GM23338 (cell line): ENCODE data around the gene WDR93. TPM values are rescaled to one million over a fixed set of nuclear protein-coding genes. Genes with fewer than 3 reads are reported as not detected.

ENCODE experiments used
- ATAC-seq: fragments of 200-7000 bp; cut with Tn5 transposase; 3 replicates; pipeline ENCODE4 v1.9.1; 2020
- DNase-seq: peaks from one replicate; pipeline ENCODE4 v3.0.0-alpha.2; 2015; ENCODE audit warnings: low spot score
- H2AFZ ChIP-seq: fragments of 200-600 bp; sonication (generic); 2 replicates; pipeline ENCODE4 v1.8.0; 2016; ENCODE audit warnings: antibody characterized with exemption, mild to moderate bottlenecking, moderate library complexity
- H3F3A ChIP-seq: fragments of 200-600 bp; sonication (generic); replicated peaks from 2 replicates; pipeline ENCODE4 v1.8.0; 2017; ENCODE audit warnings: antibody characterized with exemption, mixed run types, low read depth
- H3K27ac ChIP-seq: fragments of 200-600 bp; sonication (generic); 2 replicates; pipeline ENCODE4 v1.6.1; 2016; ENCODE audit warnings: low read depth
- H3K27me3 ChIP-seq: fragments of 200-600 bp; sonication (generic); 2 replicates; pipeline ENCODE4 v1.8.0; 2016; ENCODE audit warnings: mild to moderate bottlenecking, mixed run types, moderate library complexity; ENCODE audit not compliant: insufficient read depth
- H3K36me3 ChIP-seq: fragments of 200-600 bp; sonication (generic); 2 replicates; pipeline ENCODE4 v1.8.0; 2016; ENCODE audit warnings: mild to moderate bottlenecking; ENCODE audit not compliant: insufficient read depth
- H3K4me1 ChIP-seq: fragments of 200-600 bp; sonication (generic); 2 replicates; pipeline ENCODE4 v1.8.0; 2016; ENCODE audit warnings: mild to moderate bottlenecking, moderate library complexity; ENCODE audit not compliant: insufficient read depth
- H3K4me2 ChIP-seq: fragments of 200-600 bp; sonication (generic); 2 replicates; pipeline ENCODE4 v1.7.1; 2017; ENCODE audit warnings: mixed run types
- H3K4me3 ChIP-seq: fragments of 200-600 bp; sonication (generic); 2 replicates; pipeline ENCODE4 v1.6.1; 2016; ENCODE audit warnings: mixed run types
- H3K79me2 ChIP-seq: fragments of 200-600 bp; sonication (generic); replicated peaks from 2 replicates; pipeline ENCODE4 v1.8.0; 2017; ENCODE audit warnings: mild to moderate bottlenecking; ENCODE audit not compliant: insufficient read depth
- H3K9me2 ChIP-seq: fragments of 200-600 bp; sonication (generic); 2 replicates; pipeline ENCODE4 v1.8.0; 2017; ENCODE audit not compliant: insufficient read depth
- H4K20me1 ChIP-seq: fragments of 200-600 bp; sonication (generic); replicated peaks from 2 replicates; pipeline ENCODE4 v1.8.0; 2017; ENCODE audit warnings: mild to moderate bottlenecking; ENCODE audit not compliant: insufficient read depth
- H3K27ac Mint-ChIP-seq: 2 replicates; pipeline ENCODE4 v1.8.0; 2020; ENCODE audit warnings: inconsistent platforms, mild to moderate bottlenecking, moderate library complexity, mixed read lengths
- H3K27me3 Mint-ChIP-seq: 3 replicates; pipeline ENCODE4 v1.8.0; 2022; ENCODE audit warnings: low read depth, mild to moderate bottlenecking, moderate library complexity, mixed read lengths, inconsistent platforms; ENCODE audit not compliant: insufficient read depth, poor library complexity
- H3K36me3 Mint-ChIP-seq: 3 replicates; pipeline ENCODE4 v1.8.0; 2021; ENCODE audit warnings: low read depth, mild to moderate bottlenecking, inconsistent platforms, moderate library complexity, mixed read lengths
- H3K4me1 Mint-ChIP-seq: 3 replicates; pipeline ENCODE4 v1.8.0; 2020; ENCODE audit warnings: mild to moderate bottlenecking, inconsistent platforms, mixed read lengths
- H3K4me3 Mint-ChIP-seq: 3 replicates; pipeline ENCODE4 v1.8.0; 2021; ENCODE audit warnings: moderate library complexity, mild to moderate bottlenecking, inconsistent platforms, mixed read lengths
- H3K9me3 Mint-ChIP-seq: 3 replicates; pipeline ENCODE4 v1.8.0; 2020; ENCODE audit warnings: moderate library complexity, mild to moderate bottlenecking, inconsistent platforms, mixed read lengths
- CREB1 ChIP-seq: fragments of 250-450 bp; sonication (Bioruptor Pico); IDR thresholded peaks from 2 replicates; pipeline ENCODE4 v1.5.0; 2020; ENCODE audit warnings: low read depth, mild to moderate bottlenecking, moderate library complexity
- ETS1 ChIP-seq: IDR thresholded peaks from 2 replicates; pipeline ENCODE4 v1.6.1; 2016; ENCODE audit warnings: antibody characterized with exemption
- JUNB ChIP-seq: IDR thresholded peaks from one replicate; pipeline ENCODE4 v1.6.1; 2016; ENCODE audit warnings: antibody characterized with exemption; ENCODE audit not compliant: unreplicated experiment
- POLR2AphosphoS5 ChIP-seq: IDR thresholded peaks from 2 replicates; pipeline ENCODE4 v1.6.1; 2016; ENCODE audit warnings: antibody characterized with exemption, low read depth
- ZNF114 ChIP-seq: fragments of 250-450 bp; sonication (Bioruptor Pico); IDR thresholded peaks from 2 replicates; pipeline ENCODE4 v1.5.0; 2020; ENCODE audit warnings: mild to moderate bottlenecking, moderate library complexity
- ZNF331 ChIP-seq: fragments of 250-450 bp; sonication (Bioruptor Pico); IDR thresholded peaks from 2 replicates; pipeline ENCODE4 v1.5.0; 2020; ENCODE audit warnings: low read depth, mild to moderate bottlenecking, moderate library complexity
- ZNF462 ChIP-seq: fragments of 250-450 bp; sonication (Bioruptor Pico); IDR thresholded peaks from 2 replicates; pipeline ENCODE4 v1.5.0; 2020; ENCODE audit warnings: mild to moderate bottlenecking, moderate library complexity
- polyA plus RNA-seq: library from polyadenylated mRNA; unstranded; fragments of >200 nt; fragmentation: Nextera tagmentation; extraction: Ambion mirVana; gene quantifications from 2 replicates; pipeline ENCODE4 v1.2.1, GENCODE V29; 2016
- total RNA-seq: library from RNA; depleted of rRNA; stranded (reverse); fragments of >200 nt; shearing (Covaris generic); gene quantifications from 2 replicates; pipeline ENCODE4 v1.2.3, GENCODE V29; 2014
- TF ChIP-seq, protein P1 (sequence below), 2 experiments: fragments of 200-600 bp in 1 of 2; sonication (generic) in 1 of 2; conservative IDR thresholded peaks; 2 replicates each; pipeline versions ENCODE4 v1.5.1 to v1.6.1; 2016 to 2017; ENCODE audit warnings: antibody characterized with exemption in 2 of 2, low read depth in 2 of 2, mild to moderate bottlenecking in 2 of 2, moderate library complexity in 1 of 2
- TF ChIP-seq, protein P2 (sequence below): IDR thresholded peaks from one replicate; pipeline ENCODE4 v1.6.1; 2018; ENCODE audit warnings: antibody characterized with exemption; ENCODE audit not compliant: unreplicated experiment

The WDR93 gene
- total and polyA plus RNA-seq, 2 experiments from 2014 or later, result 0.14 TPM; not detected in 1

DNA sequence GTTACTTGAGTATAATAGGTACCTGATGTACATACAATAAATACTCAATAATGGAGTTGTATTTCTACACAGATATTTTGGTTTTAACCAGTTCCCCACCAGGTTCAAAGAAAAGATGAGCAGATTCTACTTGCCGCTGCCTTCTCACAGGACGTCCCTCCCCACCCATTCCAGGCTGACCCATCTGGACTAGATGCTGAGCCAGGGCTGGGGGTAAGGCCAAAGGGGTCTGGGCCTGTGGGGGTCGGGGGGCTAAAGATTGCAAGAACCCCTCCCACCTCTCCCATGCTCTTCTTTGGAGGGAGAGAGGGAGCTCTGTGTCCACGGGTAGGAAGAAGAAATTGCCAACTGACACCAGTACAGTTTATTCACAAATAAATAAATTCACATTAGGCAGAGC, 58.9 kb downstream of the WDR93 start:
- Histone ChIP-seq H3K4me3 (peak overlapping the region; percentile 69), H3K79me2 (no peaks in the 10 kb centered on the region), H3K4me1 (peaks cover 31% of the 10 kb centered on the region), H3K27me3 (peaks cover 81% of the 10 kb centered on the region), H3K36me3 (no peaks in the 10 kb centered on the region; the same call in 1 of the 2 replicates), H2AFZ (no peak overlapping the region), H3K9me2 (no peaks in the 10 kb centered on the region), H4K20me1 (peaks cover 10% of the 10 kb centered on the region; the same call in 1 of the 2 replicates), H3F3A (peaks cover 12% of the 10 kb centered on the region; the same call in 1 of the 2 replicates), H3K4me2 (peak overlapping the region; percentile 91; the same call in 1 of the 2 replicates), H3K27ac (no peak overlapping the region)
- DNase-seq, result no peak
- Mint-ChIP-seq H3K9me3 (no peaks in the 10 kb centered on the region), H3K4me1 (peaks cover 21% of the 10 kb centered on the region), H3K27ac (no peak overlapping the region), H3K4me3 (peak overlapping the region; percentile 56), H3K27me3 (peaks cover 17% of the 10 kb centered on the region), H3K36me3 (no peaks in the 10 kb centered on the region)
- ATAC-seq, result no peak
- TF ChIP-seq ZNF331 (CRISPR knock-in tag) (no peak), ZNF114 (CRISPR knock-in tag) (no peak), ETS1 (no peak), POLR2AphosphoS5 (no peak), ZNF462 (CRISPR knock-in tag) (no peak), JUNB (no peak), CREB1 (no peak)
- TF ChIP-seq, protein P1, sequence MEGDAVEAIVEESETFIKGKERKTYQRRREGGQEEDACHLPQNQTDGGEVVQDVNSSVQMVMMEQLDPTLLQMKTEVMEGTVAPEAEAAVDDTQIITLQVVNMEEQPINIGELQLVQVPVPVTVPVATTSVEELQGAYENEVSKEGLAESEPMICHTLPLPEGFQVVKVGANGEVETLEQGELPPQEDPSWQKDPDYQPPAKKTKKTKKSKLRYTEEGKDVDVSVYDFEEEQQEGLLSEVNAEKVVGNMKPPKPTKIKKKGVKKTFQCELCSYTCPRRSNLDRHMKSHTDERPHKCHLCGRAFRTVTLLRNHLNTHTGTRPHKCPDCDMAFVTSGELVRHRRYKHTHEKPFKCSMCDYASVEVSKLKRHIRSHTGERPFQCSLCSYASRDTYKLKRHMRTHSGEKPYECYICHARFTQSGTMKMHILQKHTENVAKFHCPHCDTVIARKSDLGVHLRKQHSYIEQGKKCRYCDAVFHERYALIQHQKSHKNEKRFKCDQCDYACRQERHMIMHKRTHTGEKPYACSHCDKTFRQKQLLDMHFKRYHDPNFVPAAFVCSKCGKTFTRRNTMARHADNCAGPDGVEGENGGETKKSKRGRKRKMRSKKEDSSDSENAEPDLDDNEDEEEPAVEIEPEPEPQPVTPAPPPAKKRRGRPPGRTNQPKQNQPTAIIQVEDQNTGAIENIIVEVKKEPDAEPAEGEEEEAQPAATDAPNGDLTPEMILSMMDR (conservative IDR thresholded peaks at IDR 0.05; ENCODE audit: low read depth in 2 of 2), result no peak
- TF ChIP-seq, protein P2, sequence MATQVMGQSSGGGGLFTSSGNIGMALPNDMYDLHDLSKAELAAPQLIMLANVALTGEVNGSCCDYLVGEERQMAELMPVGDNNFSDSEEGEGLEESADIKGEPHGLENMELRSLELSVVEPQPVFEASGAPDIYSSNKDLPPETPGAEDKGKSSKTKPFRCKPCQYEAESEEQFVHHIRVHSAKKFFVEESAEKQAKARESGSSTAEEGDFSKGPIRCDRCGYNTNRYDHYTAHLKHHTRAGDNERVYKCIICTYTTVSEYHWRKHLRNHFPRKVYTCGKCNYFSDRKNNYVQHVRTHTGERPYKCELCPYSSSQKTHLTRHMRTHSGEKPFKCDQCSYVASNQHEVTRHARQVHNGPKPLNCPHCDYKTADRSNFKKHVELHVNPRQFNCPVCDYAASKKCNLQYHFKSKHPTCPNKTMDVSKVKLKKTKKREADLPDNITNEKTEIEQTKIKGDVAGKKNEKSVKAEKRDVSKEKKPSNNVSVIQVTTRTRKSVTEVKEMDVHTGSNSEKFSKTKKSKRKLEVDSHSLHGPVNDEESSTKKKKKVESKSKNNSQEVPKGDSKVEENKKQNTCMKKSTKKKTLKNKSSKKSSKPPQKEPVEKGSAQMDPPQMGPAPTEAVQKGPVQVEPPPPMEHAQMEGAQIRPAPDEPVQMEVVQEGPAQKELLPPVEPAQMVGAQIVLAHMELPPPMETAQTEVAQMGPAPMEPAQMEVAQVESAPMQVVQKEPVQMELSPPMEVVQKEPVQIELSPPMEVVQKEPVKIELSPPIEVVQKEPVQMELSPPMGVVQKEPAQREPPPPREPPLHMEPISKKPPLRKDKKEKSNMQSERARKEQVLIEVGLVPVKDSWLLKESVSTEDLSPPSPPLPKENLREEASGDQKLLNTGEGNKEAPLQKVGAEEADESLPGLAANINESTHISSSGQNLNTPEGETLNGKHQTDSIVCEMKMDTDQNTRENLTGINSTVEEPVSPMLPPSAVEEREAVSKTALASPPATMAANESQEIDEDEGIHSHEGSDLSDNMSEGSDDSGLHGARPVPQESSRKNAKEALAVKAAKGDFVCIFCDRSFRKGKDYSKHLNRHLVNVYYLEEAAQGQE, result no peak
